Right lobe of liver (tissue), 4 donors: ENCODE measurements around the gene SLC37A1.

ENCODE experiments used
- CTCF ChIP-seq, 4 donors: fragments of 200-600 bp in 3 of 4; fragments of 450-650 bp in 1 of 4; IDR thresholded peaks; one replicate each; pipeline versions ENCODE4 v1.5.1 to v1.8.0; 2016 to 2022; ENCODE audit warnings: antibody characterized with exemption in 4 of 4, mild to moderate bottlenecking in 2 of 4
- POLR2A ChIP-seq: fragments of 450-650 bp; IDR thresholded peaks from one replicate; pipeline ENCODE4 v1.6.1; 2017; ENCODE audit warnings: antibody characterized with exemption, mild to moderate bottlenecking
- donor health status: DM: no; HTN: no; CAD: no.
- donor health status: DM: no; HTN: no; CAD: no.
- donor health status: DM: no; HTN: yes; CAD: no.

DNA sequence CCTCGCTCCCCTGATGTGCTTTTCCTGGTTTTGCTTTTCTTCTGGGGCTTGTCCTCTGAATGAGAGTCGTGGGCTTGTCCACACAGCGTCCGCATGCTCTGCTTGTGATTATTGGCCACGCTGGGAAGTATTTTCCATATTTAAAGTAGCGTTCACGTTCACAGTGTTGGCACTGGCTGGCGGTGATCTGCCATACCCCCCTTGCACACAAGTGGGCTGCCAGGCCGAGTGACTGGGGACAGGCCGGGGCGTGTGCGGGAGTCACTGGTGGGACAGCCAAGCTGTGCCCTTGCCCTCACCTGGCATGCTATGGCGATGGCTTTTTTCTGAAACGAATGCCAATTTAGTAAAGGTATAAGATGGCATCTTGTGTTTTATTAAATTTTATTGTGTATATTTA lies 32.8 kb downstream of the SLC37A1 start:
- TF ChIP-seq POLR2A (no peak), CTCF (IDR thresholded peaks at IDR 0.05) (no peak)
